Measurements from ENCODE around the gene CCDC12.

DNA sequence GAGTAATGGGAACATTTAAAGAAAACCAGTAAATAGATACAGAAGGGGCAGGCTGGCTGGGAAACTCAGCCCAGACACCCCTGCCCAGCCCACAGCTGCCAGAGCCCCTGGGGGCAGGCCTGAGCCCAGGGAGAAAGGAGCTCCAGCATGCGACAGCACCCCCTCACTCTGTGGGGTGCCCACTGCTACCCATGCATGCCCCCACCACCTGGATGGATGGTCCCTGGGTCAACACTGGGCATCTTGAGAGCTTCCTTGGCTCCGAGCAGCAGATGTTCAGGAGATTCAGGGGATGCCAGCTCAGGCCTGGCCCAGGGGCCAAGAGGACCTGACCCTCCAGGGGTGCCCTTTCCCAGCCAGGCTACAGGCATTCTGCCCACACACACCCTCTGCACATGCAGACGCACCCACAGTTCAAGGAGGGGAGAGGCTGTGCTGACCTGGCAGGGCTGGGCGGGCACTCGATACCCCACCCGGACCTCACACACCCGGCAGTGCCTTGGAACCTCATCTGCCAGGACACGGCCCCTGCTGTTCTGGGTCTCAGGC is 67.5 kb downstream of the CCDC12 start:
- TF ChIP-seq, protein P1, sequence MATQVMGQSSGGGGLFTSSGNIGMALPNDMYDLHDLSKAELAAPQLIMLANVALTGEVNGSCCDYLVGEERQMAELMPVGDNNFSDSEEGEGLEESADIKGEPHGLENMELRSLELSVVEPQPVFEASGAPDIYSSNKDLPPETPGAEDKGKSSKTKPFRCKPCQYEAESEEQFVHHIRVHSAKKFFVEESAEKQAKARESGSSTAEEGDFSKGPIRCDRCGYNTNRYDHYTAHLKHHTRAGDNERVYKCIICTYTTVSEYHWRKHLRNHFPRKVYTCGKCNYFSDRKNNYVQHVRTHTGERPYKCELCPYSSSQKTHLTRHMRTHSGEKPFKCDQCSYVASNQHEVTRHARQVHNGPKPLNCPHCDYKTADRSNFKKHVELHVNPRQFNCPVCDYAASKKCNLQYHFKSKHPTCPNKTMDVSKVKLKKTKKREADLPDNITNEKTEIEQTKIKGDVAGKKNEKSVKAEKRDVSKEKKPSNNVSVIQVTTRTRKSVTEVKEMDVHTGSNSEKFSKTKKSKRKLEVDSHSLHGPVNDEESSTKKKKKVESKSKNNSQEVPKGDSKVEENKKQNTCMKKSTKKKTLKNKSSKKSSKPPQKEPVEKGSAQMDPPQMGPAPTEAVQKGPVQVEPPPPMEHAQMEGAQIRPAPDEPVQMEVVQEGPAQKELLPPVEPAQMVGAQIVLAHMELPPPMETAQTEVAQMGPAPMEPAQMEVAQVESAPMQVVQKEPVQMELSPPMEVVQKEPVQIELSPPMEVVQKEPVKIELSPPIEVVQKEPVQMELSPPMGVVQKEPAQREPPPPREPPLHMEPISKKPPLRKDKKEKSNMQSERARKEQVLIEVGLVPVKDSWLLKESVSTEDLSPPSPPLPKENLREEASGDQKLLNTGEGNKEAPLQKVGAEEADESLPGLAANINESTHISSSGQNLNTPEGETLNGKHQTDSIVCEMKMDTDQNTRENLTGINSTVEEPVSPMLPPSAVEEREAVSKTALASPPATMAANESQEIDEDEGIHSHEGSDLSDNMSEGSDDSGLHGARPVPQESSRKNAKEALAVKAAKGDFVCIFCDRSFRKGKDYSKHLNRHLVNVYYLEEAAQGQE (IDR thresholded peaks at IDR 0.05; ENCODE audit: low read depth, low read length) = no peak
- TF ChIP-seq, protein P2, sequence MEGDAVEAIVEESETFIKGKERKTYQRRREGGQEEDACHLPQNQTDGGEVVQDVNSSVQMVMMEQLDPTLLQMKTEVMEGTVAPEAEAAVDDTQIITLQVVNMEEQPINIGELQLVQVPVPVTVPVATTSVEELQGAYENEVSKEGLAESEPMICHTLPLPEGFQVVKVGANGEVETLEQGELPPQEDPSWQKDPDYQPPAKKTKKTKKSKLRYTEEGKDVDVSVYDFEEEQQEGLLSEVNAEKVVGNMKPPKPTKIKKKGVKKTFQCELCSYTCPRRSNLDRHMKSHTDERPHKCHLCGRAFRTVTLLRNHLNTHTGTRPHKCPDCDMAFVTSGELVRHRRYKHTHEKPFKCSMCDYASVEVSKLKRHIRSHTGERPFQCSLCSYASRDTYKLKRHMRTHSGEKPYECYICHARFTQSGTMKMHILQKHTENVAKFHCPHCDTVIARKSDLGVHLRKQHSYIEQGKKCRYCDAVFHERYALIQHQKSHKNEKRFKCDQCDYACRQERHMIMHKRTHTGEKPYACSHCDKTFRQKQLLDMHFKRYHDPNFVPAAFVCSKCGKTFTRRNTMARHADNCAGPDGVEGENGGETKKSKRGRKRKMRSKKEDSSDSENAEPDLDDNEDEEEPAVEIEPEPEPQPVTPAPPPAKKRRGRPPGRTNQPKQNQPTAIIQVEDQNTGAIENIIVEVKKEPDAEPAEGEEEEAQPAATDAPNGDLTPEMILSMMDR (IDR thresholded peaks at IDR 0.05) = no peak
- TF ChIP-seq FOXM1 (IDR thresholded peaks at IDR 0.05; ENCODE audit: low read depth) (no peak), EZH2phosphoT487 (IDR thresholded peaks at IDR 0.05; ENCODE audit: borderline replicate concordance, low read depth) (no peak), NRF1 (IDR thresholded peaks at IDR 0.05; ENCODE audit: low read depth, low read length) (no peak), EP300 (IDR thresholded peaks at IDR 0.05; ENCODE audit: borderline replicate concordance in 1 of 2, low read depth in 1 of 2, low read length in 1 of 2) (no peak)

All from SK-N-SH (cell line).